ENCODE results near the gene FARP1.

DNA sequence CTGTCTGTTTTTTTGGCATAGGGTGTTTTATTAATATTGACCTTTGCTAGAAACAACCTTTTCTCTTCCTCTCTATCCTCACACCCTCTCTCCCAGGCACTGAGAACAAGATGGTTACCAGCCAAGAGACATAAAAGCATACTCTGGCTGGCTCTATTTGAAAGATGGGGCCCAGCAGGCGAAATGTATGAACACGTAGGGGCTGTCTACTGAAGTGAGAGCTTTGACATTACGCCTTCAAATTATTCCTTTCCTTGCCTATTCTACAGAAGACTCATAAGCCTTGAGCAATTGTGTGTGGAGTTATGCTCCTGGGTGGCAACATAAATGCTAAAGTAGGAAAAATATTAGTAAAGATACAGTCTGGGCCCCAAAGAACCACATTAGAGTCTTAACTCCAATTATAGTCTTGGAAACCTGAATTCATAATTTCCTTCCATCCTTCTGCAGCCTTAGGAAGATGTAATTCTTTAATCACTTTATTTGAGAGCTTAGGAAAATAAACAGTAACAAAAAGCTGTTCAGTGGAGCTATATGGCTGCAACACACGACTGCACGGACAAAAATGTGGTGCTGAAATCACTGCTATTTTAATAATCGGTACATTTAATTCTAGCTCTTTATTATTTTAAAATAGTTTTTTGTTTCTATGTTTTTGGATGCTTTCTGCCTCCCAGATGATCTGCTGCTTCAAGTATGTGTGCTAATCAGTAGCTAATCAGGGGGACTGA is 156.5 kb downstream of the FARP1 start:
- TF ChIP-seq EZH2 (IDR thresholded peaks at IDR 0.05) (no peak), POLR2AphosphoS5 (IDR thresholded peaks at IDR 0.05; ENCODE audit: borderline replicate concordance, low read depth, low read length) (no peak)

All from SK-N-MC (cell line).